ENCODE results near the gene HLX. TPM values are rescaled to one million over a fixed set of nuclear protein-coding genes. Genes with fewer than 3 reads are reported as not detected.

HLX gene
- total and polyA plus RNA-seq, 2 of the 13 experiments (the other 11 are each of a cell fraction or from before 2014, with no cell fraction given): 0.30 to 0.35 TPM

DNA sequence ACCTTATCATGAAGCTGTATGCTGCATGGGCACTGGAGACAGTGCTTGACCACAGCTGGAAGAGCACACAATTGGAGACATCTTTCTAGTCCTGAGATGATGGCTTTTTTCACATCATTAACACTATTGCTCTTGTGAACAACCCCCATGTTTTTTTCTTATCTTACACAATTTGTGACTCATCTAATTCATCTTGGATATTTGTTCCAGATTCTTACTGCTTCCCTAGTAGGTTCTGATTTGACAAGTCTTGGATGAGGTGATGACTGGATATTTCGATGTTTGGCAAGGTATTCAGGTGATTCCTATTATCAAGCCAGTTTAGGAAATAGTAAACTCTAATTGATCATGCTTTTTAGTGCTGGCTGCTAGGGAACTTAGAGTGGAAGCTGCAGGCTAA, 23.7 kb downstream of the HLX start (continued):
- TF ChIP-seq SP1 (IDR thresholded peaks at IDR 0.05) (no peak), SP1 (CRISPR knock-in tag; IDR thresholded peaks at IDR 0.05) (no peak), PHF20 (CRISPR knock-in tag; IDR thresholded peaks at IDR 0.05) (no peak), ZNF563 (CRISPR knock-in tag; IDR thresholded peaks at IDR 0.05) (no peak)

DNA sequence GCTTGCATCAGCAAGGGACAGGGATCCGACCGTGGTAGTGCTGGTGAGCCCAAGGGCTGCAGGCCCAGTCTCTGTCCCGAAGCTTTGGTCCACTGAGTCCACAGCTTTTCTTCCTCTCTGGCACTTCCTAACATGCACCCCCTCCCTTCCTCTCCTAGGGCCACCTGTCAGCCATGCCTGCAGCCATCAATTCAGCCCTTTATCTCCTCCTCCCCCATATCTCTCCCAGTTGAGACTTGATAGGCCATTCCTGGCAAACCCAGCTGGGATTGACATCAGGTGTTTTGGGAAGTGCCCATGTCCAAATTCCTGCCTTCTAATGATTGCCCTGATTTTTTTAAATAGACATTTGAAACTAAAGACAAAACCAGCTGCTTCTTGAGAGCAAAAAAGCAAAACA, 25.6 kb downstream of the HLX start:
- Histone ChIP-seq H3K9ac (ENCODE audit: insufficient read depth, low read depth, low read length) (no peak overlapping the region), H3K27ac (ENCODE audit: extremely low read length, insufficient read depth, low read length) (no peak overlapping the region), H3K79me2 (ENCODE audit: insufficient read depth, low read length) (no peaks in the 10 kb centered on the region), H4K20me1 (ENCODE audit: insufficient read depth, low read length) (no peaks in the 10 kb centered on the region), H3K4me1 (ENCODE audit: insufficient read depth, low read length) (no peaks in the 10 kb centered on the region), H3K4me3 (replicated peaks in 1 of 3; ENCODE audit: insufficient read depth in 1 of 3, low read depth in 2 of 3, low read length in 3 of 3) (no peak overlapping the region), H3K36me3 (replicated peaks in 1 of 2; ENCODE audit: control insufficient read depth in 1 of 2, insufficient read depth in 2 of 2, low read length in 2 of 2) (no peaks in the 10 kb centered on the region), H3K27me3 (ENCODE audit: control insufficient read depth in 1 of 2, insufficient read depth in 2 of 2, low read length in 2 of 2) (peaks cover 2 to 28% of the 10 kb centered on the region in 2 experiments; a peak in 4 of 5 replicates), H3K4me2 (ENCODE audit: low read depth, low read length) (no peak overlapping the region), H3K9me3 (ENCODE audit: low read length) (no peaks in the 10 kb centered on the region), H2AFZ (ENCODE audit: low read length) (no peak overlapping the region)
- POLR2A ChIA-PET: no interaction called here
- no peak for FAIRE-seq
- DNase-seq (ENCODE audit: low spot score): no peak
- CTCF ChIA-PET (ENCODE audit: low intra/inter-chr PET ratio, low total read pairs): no interaction called here
- BruUV-seq (replicated peaks): no TSS peak
- in situ Hi-C loops (cut with HindIII; ENCODE audit: extremely low pct_ligation_motif_present, low pct_unique_long_range_greater_than_20kb): no loop called here
- ATAC-seq: no peak
- 0% methylated on average over 1 of the region's 3 CpGs for WGBS (ENCODE audit: low lambda C conversion rate)
- no peak for TF ChIP-seq KLF16 (CRISPR knock-in tag; IDR thresholded peaks at IDR 0.05)
- TF ChIP-seq BCL6 (CRISPR knock-in tag; IDR thresholded peaks at IDR 0.05): no peak
- intact Hi-C loops (cut with micrococcal nuclease; ENCODE audit: unreplicated experiment): no loop called here

DNA sequence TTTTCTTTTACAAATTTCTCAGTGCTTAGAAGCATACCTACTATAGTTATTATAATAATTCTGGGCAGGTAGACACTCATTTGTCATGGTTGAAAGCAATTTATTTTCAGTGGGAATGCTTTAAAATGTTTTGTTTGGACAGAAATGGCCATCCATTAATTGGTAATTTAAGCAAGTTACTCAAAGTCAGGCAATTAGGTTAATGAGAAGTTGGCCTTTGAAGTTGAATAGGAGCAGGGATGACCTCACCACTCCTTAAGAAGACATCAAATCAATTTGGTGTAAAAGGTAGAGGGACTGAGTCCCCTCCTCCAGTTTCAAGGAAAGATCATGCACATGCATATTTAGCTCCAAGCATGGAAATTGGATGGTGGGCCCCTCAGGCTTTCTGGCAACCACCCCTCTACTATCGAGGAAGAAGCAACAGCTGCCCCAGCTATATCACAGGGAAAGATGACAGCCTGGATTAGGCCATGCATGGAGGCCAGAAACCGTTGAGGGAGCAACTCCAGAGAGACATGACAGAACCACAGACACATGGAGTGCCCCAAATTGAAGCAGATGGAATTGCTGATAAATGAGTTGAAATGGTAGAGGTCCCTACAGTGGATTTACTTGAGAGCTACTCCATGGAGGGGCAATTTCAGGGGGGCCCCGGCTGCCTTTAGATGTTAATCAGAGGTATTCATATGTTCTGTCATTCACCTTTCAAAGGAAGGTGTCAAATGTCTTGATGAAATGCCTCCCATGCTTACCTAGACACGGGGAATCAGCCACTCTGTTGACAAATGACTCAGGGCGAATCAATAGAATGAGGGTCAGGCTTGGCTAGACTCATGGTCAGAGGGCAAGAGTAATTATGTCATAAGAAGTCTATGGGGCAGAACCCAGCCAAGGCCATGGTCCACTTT, 26.7 kb downstream of the HLX start:
- ChIA-PET POLR2A (no interaction called here), CTCF (ENCODE audit: low intra/inter-chr PET ratio, low total read pairs) (no interaction called here)
- in situ Hi-C loops (cut with HindIII; ENCODE audit: extremely low pct_ligation_motif_present, low pct_unique_long_range_greater_than_20kb): no loop called here
- Histone ChIP-seq H2AFZ (ENCODE audit: low read length) (no peak overlapping the region), H4K20me1 (ENCODE audit: insufficient read depth, low read length) (no peaks in the 10 kb centered on the region), H3K36me3 (replicated peaks in 1 of 2; ENCODE audit: control insufficient read depth in 1 of 2, insufficient read depth in 2 of 2, low read length in 2 of 2) (no peaks in the 10 kb centered on the region), H3K27ac (ENCODE audit: extremely low read length, insufficient read depth, low read length) (no peak overlapping the region), H3K79me2 (ENCODE audit: insufficient read depth, low read length) (no peaks in the 10 kb centered on the region), H3K4me2 (ENCODE audit: low read depth, low read length) (no peak overlapping the region), H3K27me3 (ENCODE audit: control insufficient read depth in 1 of 2, insufficient read depth in 2 of 2, low read length in 2 of 2) (peaks cover 2 to 32% of the 10 kb centered on the region in 2 experiments; a peak in 4 of 5 replicates), H3K9ac (ENCODE audit: insufficient read depth, low read depth, low read length) (no peak overlapping the region), H3K4me3 (replicated peaks in 1 of 3; ENCODE audit: insufficient read depth in 1 of 3, low read depth in 2 of 3, low read length in 3 of 3) (no peak overlapping the region), H3K4me1 (ENCODE audit: insufficient read depth, low read length) (no peaks in the 10 kb centered on the region), H3K9me3 (ENCODE audit: low read length) (no peaks in the 10 kb centered on the region)
- DNase-seq (ENCODE audit: low spot score): peak; percentile 19
- no TSS peak for BruUV-seq (replicated peaks)
- no peak for FAIRE-seq
- 1% methylated on average over 5 of the region's 5 CpGs for WGBS (ENCODE audit: low lambda C conversion rate)
- intact Hi-C loops (cut with micrococcal nuclease; ENCODE audit: unreplicated experiment): no loop called here
- ATAC-seq: peak; percentile 82
- TF ChIP-seq ZZZ3 (CRISPR knock-in tag; IDR thresholded peaks at IDR 0.05; ENCODE audit: borderline replicate concordance) (no peak), ZNF772 (CRISPR knock-in tag; IDR thresholded peaks at IDR 0.05) (no peak), GATAD2A (CRISPR knock-in tag; IDR thresholded peaks at IDR 0.05) (peak; percentile 34; the same call in 1 of the 2 replicates), ZFP82 (CRISPR knock-in tag; IDR thresholded peaks at IDR 0.05; ENCODE audit: borderline replicate concordance) (no peak), ZNF670 (CRISPR knock-in tag; IDR thresholded peaks at IDR 0.05; ENCODE audit: borderline replicate concordance) (no peak), NR2F2 (IDR thresholded peaks at IDR 0.05; ENCODE audit: borderline replicate concordance, low read depth) (peak; percentile 75), JUN (CRISPR knock-in tag; IDR thresholded peaks at IDR 0.05) (no peak)
- TF ChIP-seq, protein P1, sequence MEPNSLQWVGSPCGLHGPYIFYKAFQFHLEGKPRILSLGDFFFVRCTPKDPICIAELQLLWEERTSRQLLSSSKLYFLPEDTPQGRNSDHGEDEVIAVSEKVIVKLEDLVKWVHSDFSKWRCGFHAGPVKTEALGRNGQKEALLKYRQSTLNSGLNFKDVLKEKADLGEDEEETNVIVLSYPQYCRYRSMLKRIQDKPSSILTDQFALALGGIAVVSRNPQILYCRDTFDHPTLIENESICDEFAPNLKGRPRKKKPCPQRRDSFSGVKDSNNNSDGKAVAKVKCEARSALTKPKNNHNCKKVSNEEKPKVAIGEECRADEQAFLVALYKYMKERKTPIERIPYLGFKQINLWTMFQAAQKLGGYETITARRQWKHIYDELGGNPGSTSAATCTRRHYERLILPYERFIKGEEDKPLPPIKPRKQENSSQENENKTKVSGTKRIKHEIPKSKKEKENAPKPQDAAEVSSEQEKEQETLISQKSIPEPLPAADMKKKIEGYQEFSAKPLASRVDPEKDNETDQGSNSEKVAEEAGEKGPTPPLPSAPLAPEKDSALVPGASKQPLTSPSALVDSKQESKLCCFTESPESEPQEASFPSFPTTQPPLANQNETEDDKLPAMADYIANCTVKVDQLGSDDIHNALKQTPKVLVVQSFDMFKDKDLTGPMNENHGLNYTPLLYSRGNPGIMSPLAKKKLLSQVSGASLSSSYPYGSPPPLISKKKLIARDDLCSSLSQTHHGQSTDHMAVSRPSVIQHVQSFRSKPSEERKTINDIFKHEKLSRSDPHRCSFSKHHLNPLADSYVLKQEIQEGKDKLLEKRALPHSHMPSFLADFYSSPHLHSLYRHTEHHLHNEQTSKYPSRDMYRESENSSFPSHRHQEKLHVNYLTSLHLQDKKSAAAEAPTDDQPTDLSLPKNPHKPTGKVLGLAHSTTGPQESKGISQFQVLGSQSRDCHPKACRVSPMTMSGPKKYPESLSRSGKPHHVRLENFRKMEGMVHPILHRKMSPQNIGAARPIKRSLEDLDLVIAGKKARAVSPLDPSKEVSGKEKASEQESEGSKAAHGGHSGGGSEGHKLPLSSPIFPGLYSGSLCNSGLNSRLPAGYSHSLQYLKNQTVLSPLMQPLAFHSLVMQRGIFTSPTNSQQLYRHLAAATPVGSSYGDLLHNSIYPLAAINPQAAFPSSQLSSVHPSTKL (CRISPR knock-in tag; IDR thresholded peaks at IDR 0.05): peak; percentile 63

Measured in HepG2 (cell line).